Breast epithelium (tissue), 4 donors: ENCODE data around the gene SLC25A45. TPM values are rescaled to one million over a fixed set of nuclear protein-coding genes. Genes with fewer than 3 reads are reported as not detected.
A peak's percentile ranks its signal among the peaks of the same experiment; 100 is the strongest.

Experiments
- DNase-seq, 2 donors: peaks; one replicate each; pipeline ENCODE4 v3.0.0-alpha.2; 2019; ENCODE audit warnings: low spot score in 2 of 2
- H3K27ac ChIP-seq, 2 donors: fragments of 200-600 bp; sonication (generic) in 1 of 2; one replicate each; pipeline ENCODE4 v1.5.1; 2016 to 2019; ENCODE audit warnings: mild to moderate bottlenecking in 1 of 2
- H3K27me3 ChIP-seq, 2 donors: fragments of 200-600 bp; sonication (generic) in 1 of 2; one replicate each; pipeline versions ENCODE4 v1.5.1 to v1.6.0; 2017 to 2019; ENCODE audit warnings: control low read depth in 1 of 2, mild to moderate bottlenecking in 1 of 2
- H3K36me3 ChIP-seq: fragments of 200-600 bp; one replicate; pipeline ENCODE4 v1.5.1; 2019
- H3K4me1 ChIP-seq, 2 donors: fragments of 200-600 bp; sonication (generic); one replicate each; pipeline ENCODE4 v1.5.1; 2016 to 2019; ENCODE audit warnings: control low read depth in 1 of 2
- H3K4me3 ChIP-seq, 3 donors: fragments of 200-600 bp; sonication (generic); 1 replicate in 2 of 3; 2 replicates in 1 of 3; pipeline ENCODE4 v1.5.1; 2016 to 2019; ENCODE audit warnings: mild to moderate bottlenecking in 3 of 3, moderate library complexity in 2 of 3
- H3K9me3 ChIP-seq, 2 donors: fragments of 200-600 bp; sonication (generic) in 1 of 2; one replicate each; pipeline ENCODE4 v1.5.1; 2016 to 2019; ENCODE audit warnings: control low read depth in 1 of 2
- POLR2A ChIP-seq: fragments of 450-650 bp; IDR thresholded peaks from one replicate; pipeline ENCODE4 v1.6.1; 2016; ENCODE audit warnings: antibody characterized with exemption, mild to moderate bottlenecking, moderate library complexity
- POLR2AphosphoS5 ChIP-seq, 3 donors: sonication (generic); formaldehyde crosslinking; IDR thresholded peaks; one replicate each; pipeline ENCODE4 v1.6.1; 2017; ENCODE audit warnings: antibody characterized with exemption in 3 of 3
- intact Hi-C: fragments of 100-400 bp; cut with DNase I; formaldehyde crosslinking; loops from one replicate; pipeline ENCODE4 v1.15.1; 2023; ENCODE audit warnings: low total_unique reads
- total RNA-seq, 3 donors: library from RNA; depleted of rRNA; stranded (reverse); fragments of >200 nt; gene quantifications; one replicate each; pipeline ENCODE4 v1.1.0, GENCODE V29; 2016
- TF ChIP-seq, protein P1 (sequence below), 3 donors: fragments of 450-650 bp; IDR thresholded peaks; one replicate each; pipeline ENCODE4 v1.5.1; 2016 to 2017; ENCODE audit warnings: antibody characterized with exemption in 3 of 3, mild to moderate bottlenecking in 3 of 3, moderate library complexity in 3 of 3

The SLC25A45 gene
- total RNA-seq, 3 donors from 2014 or later, result 5.4 to 9.1 (median 6.6) TPM

DNA sequence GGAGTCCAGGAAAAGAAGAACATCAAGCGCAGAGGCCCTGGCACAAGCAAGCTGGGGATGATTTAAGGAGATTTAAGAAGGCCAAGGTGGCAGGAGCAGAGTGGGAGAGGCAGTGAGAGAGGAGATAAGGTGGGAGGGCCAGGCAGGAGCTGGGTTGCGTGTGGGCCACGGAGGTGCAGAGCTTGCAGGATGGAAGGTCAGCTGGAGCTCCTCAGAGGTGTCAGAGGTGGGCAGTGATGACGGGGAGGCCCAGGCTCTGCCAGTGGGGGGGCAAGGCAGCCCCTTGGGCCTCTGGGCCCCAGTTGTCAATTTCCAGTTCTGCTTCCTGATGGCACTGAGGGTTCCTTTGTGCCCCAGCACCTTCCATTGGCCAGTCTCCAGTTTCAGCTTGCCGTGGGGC, 10.5 kb upstream of the SLC25A45 start:
- TF ChIP-seq POLR2AphosphoS5 (IDR thresholded peaks at IDR 0.05), result no peak
- TF ChIP-seq, protein P1, sequence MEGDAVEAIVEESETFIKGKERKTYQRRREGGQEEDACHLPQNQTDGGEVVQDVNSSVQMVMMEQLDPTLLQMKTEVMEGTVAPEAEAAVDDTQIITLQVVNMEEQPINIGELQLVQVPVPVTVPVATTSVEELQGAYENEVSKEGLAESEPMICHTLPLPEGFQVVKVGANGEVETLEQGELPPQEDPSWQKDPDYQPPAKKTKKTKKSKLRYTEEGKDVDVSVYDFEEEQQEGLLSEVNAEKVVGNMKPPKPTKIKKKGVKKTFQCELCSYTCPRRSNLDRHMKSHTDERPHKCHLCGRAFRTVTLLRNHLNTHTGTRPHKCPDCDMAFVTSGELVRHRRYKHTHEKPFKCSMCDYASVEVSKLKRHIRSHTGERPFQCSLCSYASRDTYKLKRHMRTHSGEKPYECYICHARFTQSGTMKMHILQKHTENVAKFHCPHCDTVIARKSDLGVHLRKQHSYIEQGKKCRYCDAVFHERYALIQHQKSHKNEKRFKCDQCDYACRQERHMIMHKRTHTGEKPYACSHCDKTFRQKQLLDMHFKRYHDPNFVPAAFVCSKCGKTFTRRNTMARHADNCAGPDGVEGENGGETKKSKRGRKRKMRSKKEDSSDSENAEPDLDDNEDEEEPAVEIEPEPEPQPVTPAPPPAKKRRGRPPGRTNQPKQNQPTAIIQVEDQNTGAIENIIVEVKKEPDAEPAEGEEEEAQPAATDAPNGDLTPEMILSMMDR (IDR thresholded peaks at IDR 0.05), result no peak
- no peak for TF ChIP-seq POLR2A
- Histone ChIP-seq H3K27ac (peak overlapping the region in 1 of 2 donors; percentile 99), H3K4me1 (peaks cover 21 to 53% of the 10 kb centered on the region in 2 donors), H3K4me3 (no peak overlapping the region), H3K27me3 (no peaks in the 10 kb centered on the region), H3K9me3 (no peaks in the 10 kb centered on the region), H3K36me3 (no peaks in the 10 kb centered on the region)
- DNase-seq, result no peak
- intact Hi-C loops, result no loop called here

DNA sequence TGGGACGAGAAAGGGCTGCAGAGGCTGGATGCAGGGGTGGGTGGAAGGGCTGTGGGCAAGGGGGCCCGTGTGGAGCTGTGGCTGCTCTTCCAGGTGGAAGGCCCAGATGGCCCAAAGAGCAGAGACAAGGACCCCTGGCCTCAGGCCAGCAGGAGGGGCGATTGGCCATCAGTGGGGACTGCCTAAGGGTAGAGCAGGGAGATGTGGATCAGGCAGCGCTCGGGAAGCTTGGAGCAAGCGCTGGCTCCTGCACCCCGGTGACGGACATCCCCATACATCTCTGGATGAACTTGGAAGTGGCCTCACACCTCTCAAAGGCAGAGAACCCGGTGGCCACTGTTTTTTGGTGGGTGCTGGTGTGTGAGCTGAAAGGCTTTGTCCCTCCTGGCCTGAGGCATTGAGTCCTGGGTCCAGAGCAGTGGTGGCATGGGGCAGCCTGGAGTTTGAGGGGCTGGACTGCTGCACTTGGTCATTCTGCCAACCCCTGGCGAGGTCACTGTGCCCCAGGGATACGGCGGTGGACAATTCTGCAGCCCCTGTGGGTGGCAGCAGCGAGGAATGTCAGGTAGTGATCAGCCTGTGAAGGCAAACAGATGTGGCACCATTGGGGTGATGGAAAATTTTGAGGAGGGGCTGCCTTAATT, 9.9 kb upstream of the SLC25A45 start:
- H3K36me3 ChIP-seq, result no peaks in the 10 kb centered on the region
- no peak for DNase-seq
- TF ChIP-seq, protein P1 (IDR thresholded peaks at IDR 0.05), result no peak
- no peak for TF ChIP-seq POLR2AphosphoS5 (IDR thresholded peaks at IDR 0.05)
- TF ChIP-seq POLR2A, result no peak
- no peak overlapping the region for H3K4me3 ChIP-seq
- H3K9me3 ChIP-seq, result no peaks in the 10 kb centered on the region
- H3K27me3 ChIP-seq, result no peaks in the 10 kb centered on the region
- intact Hi-C loops, result no loop called here
- H3K4me1 ChIP-seq, result peaks cover 21 to 58% of the 10 kb centered on the region in 2 donors
- peak overlapping the region; percentile 94 to 99 for H3K27ac ChIP-seq

DNA sequence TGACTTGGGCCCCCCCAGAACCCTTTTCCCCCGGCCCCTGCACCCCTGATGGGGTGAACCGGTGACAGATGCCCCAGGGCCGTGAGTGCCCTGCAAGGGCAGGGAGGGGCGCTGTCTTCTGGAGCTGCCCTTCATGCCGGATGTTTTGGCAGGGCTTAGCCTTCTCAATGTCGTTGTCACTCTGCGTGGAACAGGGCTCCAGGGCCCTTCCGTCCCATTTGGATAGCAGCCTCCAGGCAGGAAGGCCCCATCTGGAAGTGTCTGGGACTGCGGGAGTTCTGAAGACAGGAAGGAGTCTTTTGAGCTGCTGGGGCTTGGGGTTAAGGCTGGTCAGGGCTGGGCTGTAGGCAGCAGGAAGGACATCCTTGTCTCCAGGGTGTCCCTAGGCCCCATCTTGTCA, 8.6 kb upstream of the SLC25A45 start:
- Histone ChIP-seq H3K4me1 (peaks cover 21 to 61% of the 10 kb centered on the region in 2 donors), H3K9me3 (no peaks in the 10 kb centered on the region), H3K27me3 (no peaks in the 10 kb centered on the region), H3K36me3 (no peaks in the 10 kb centered on the region), H3K4me3 (peak overlapping the region in 2 of 3 donors; percentile 23 to 88), H3K27ac (peak overlapping the region; percentile 94 to 99)
- no peak for DNase-seq
- intact Hi-C loops, result no loop called here
- TF ChIP-seq POLR2AphosphoS5 (IDR thresholded peaks at IDR 0.05) (peak in 1 of 3 donors; percentile 11), POLR2A (no peak)
- TF ChIP-seq, protein P1 (IDR thresholded peaks at IDR 0.05), result peak in 2 of 3 donors; percentile 19 to 20

DNA sequence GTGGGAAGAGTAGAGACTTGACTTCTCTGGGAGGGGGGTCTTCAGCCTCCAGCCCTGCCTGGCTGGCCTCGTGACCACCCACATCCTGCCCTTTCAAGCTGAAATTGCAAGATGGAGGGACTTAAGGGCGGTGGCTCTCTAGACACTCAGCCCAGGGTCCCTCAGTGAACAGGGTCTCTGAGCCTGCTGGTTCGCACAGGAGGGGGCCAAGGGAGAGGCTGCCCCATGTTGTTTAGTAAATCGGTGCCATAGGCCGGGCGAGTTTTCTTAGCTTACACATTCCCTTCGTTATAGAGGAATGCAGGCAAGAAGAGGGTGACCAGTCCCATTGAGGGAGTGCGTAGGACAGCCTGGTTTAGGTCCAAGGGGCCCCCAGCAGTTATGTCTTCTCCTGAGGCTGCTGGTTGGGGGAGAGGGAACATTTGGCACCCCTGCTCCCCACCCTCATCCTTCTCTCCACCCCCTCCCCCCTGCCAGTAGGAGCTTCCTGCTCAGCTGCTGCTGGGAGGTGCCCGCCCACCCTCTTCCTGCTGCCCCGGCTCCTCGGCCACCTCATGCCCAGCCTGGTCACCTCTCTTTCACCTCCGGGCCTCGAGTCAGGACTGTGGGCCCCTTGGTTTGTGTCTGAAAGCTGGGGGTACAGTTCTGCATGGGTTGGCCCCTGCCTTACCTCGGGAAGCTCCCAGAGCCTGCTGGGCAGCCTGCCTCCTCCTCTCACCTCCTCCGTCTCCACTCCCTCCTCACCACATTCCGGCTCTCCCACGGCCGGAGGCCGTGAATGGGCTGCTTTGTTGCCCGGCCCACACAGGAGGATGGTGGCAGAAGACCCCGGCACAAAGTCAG, 7.9 kb upstream of the SLC25A45 start:
- TF ChIP-seq, protein P1 (IDR thresholded peaks at IDR 0.05), result no peak
- TF ChIP-seq POLR2A, result no peak
- no peak for TF ChIP-seq POLR2AphosphoS5 (IDR thresholded peaks at IDR 0.05)
- H3K36me3 ChIP-seq, result no peaks in the 10 kb centered on the region

More for the DNA sequence above, 7.9 kb upstream of the SLC25A45 start:
- Histone ChIP-seq H3K9me3 (no peaks in the 10 kb centered on the region), H3K4me3 (peak overlapping the region in 2 of 3 donors; percentile 23 to 88), H3K27ac (peak overlapping the region; percentile 94 to 99), H3K4me1 (peaks cover 21 to 61% of the 10 kb centered on the region in 2 donors), H3K27me3 (no peaks in the 10 kb centered on the region)
- DNase-seq, result peak in 1 of 2 donors; percentile 49
- intact Hi-C loops, result no loop called here
